ENCODE data around the gene HCN2. TPM values are rescaled to one million over a fixed set of nuclear protein-coding genes. Genes with fewer than 3 reads are reported as not detected.
A peak's percentile ranks its signal among the peaks of the same experiment; 100 is the strongest.

The HCN2 gene
- polyA plus RNA-seq, 4 donors = 0.19 to 0.74 (median 0.38) TPM

DNA sequence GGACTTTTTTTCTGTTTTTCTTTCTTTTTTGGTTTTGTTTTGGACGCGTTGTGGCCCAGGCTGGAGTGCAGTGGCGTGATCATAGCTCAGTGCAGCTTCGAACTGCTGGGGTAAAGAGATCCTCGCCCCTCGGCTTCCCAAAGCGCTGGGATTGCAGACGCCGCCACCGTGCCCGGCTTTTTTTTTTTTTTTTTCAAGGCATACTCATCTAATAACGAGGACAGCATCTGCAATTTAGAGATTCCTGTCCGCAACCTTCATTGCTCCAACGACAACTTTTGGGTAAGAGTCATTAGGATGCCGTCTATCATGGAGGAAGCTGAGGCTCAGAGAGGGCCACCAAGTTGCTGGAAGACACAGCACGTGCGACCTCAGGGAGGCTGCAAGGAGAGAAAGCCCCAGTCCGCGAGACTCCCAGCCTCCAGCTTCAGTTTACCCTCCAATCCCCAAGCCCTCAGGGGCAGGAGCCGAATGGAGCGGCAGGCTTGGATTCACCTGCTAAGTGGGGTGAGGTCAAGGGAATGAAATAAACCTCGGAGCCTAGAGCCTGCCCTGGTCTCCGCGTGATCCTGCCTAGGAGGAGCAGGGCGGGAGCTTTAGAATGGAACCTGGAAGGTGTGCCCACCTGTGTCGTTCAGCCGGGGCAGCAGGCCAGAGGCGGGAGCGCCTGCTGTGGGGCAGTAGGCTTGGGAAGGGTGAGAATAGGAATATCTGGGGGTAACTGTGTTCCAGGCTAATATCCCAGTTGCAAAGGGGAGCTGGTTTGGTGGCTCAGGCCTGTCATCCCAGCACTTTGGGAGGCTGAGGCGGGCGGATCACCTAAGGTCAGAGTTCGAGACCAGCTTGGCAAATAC lies 44.3 kb downstream of the HCN2 start:
- no peak for DNase-seq (ENCODE audit: low read depth in 4 of 4, low spot score in 3 of 4)

DNA sequence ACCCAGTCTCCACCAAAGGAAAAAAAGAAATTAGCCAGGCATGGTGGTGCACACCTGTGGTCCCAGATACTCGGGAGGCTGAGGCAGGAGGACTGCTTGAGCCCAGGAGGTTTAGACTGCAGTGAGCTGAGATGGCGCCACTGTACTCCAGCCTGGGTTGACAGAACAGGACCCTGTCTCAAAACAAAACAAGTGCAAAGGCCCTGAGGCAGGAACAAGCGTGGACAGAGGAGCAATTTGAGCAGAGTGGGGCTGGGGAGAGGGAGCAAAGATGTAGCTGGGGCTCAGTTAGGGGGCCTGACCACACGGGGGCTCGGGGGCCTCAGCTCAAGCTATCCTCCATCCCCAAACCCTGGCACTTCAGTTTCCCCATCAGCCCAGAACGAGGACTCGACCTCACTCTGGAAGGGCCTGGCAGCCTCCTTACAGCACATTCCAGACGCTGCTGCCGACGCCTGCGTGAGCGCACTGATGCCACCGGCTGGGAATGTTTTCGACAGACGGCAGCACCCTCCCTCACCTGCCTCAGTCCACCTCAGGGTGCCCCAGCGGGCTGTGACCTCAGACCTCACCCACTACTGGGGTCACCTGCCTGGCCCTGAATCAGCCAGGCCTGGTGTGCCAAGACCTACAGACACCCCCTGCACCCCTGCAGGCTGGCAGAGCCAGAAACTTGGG lies 45.4 kb downstream of the HCN2 start:
- DNase-seq (ENCODE audit: low read depth in 4 of 4, low spot score in 3 of 4) = no peak

DNA sequence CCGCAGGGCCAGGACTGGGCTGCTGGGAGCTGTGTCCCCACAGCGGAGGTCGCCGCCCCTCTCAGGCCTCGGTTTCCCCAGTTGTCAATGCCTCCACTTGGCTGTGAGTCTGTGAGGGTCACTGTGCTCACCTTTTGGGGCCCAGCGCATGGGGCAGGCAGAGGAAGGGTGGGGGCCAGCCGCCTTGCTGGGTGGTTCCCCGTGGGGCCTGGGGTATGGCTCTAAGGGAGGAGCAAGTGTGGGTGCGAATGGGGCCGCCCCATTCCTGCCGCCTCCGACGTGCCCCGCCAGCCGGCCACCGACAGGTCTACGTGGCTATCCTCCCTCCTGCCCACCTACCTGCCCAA lies 49.2 kb downstream of the HCN2 start:
- no peak for DNase-seq (ENCODE audit: low read depth in 4 of 4, low spot score in 3 of 4)

DNA sequence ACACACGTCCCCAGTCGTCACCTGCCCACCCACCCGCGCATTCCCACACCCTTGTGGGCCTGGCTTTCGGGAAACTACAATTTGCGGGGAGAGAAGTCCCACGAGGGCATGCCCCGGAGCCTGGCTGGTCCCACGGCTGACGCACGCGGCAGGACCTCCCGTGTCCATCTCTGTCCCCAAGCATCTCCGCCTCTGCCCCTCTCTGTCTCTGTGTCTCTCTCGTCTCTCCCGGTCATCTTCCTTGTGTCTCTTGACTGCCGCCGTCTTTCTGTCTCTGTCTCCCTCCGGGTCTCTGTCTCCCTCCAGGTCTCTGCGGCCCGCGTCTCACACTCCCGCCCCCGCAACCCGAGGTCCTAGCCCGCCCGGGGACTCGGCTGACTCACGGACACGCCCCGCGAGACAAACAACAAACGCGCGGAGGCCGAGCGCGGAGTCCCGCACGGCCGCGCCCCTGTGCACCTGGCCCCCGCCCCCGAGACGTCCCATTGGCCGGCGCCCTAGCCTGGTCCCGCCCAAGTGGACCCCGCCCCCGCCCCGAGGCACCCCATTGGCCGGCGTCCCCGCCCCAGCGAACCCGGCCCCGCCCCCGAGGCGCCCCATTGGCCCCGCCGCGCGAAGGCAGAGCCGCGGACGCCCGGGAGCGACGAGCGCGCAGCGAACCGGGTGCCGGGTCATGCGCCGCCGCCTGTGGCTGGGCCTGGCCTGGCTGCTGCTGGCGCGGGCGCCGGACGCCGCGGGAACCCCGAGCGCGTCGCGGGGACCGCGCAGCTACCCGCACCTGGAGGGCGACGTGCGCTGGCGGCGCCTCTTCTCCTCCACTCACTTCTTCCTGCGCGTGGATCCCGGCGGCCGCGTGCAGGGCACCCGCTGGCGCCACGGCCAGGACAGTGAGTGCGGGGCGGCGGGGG lies 49.8 kb downstream of the HCN2 start, which contains the start of gene FGF22:
Gene FGF22, plus strand, starts transcription at position 627 of the 908 bp plus-strand sequence. Its CDS starts 47 bp downstream, at position 674.
- peak in 3 of 4 donors; percentile 67 to 79 (median 71) for DNase-seq (ENCODE audit: low read depth in 4 of 4, low spot score in 3 of 4)

DNA sequence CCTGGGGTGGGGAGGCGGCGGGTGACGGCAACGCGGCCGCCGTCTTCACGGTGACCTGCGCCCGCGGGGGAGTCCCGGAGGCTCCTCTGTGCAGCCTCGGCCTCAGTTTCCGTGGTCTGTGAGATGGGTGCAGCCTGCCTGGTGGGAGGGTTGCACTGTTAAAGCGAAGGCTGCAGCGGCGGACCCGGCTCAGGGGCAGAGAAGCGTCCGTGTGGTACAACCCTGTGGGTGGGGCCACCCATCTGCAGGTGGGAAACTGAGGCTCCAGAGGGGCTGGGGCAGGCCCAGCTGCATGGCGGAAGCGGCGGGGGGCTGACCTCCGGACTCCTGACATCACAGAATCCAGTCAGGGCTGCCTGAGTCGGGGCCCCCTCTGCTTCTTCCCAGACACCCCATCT lies 50.5 kb downstream of the HCN2 start:
- DNase-seq (ENCODE audit: low read depth in 4 of 4, low spot score in 3 of 4) = no peak

DNA sequence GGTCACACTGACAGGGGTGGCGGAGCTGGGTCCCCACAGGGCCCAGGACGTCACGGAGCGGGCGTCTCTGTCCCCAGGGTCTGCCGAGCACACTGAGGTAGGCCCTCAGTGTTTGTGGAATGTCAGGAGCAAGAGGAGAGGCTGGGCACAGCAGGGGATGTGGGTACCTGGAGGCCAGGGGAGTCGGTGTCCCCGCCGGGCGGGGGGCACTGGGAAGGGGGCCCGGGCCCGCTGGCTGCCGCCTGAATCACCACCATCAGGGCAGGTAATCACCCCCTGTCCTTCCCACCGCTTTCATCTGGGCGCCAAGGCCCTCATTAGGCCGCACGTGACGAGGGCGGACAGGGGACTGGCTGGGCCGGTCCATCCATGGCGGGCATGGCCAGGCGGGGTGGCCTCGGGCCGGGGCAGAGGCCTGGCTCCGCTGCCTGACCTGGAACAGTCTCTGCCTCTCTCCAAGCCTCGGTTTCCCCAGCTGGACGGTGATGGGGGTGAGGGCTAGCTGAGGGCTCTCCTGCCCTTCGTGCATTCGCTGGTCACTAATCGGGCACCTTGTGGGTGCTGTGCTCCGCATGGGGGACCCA lies 51.0 kb downstream of the HCN2 start:
- no peak for DNase-seq (ENCODE audit: low read depth in 4 of 4, low spot score in 3 of 4)

DNA sequence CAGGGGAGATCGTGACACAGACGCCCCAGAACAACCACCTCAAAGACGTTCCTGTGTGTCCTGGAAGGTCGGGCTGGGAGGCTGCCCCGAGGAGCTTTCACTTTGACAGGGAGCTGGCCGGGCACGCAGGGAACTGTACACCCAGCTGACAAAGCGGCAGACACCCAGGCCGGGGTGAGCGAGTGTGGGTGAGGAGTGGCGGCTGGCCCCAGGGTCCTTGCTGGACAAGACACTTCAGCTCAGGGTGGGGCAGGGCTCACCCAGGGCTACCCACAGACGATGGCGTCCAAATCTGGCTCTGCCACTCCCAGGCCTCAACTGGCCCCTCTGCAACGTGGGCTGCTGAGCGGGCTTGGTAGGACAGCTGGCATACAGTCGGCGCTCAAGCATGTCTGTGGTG lies 52.0 kb downstream of the HCN2 start:
- no peak for DNase-seq (ENCODE audit: low read depth in 4 of 4, low spot score in 3 of 4)

DNA sequence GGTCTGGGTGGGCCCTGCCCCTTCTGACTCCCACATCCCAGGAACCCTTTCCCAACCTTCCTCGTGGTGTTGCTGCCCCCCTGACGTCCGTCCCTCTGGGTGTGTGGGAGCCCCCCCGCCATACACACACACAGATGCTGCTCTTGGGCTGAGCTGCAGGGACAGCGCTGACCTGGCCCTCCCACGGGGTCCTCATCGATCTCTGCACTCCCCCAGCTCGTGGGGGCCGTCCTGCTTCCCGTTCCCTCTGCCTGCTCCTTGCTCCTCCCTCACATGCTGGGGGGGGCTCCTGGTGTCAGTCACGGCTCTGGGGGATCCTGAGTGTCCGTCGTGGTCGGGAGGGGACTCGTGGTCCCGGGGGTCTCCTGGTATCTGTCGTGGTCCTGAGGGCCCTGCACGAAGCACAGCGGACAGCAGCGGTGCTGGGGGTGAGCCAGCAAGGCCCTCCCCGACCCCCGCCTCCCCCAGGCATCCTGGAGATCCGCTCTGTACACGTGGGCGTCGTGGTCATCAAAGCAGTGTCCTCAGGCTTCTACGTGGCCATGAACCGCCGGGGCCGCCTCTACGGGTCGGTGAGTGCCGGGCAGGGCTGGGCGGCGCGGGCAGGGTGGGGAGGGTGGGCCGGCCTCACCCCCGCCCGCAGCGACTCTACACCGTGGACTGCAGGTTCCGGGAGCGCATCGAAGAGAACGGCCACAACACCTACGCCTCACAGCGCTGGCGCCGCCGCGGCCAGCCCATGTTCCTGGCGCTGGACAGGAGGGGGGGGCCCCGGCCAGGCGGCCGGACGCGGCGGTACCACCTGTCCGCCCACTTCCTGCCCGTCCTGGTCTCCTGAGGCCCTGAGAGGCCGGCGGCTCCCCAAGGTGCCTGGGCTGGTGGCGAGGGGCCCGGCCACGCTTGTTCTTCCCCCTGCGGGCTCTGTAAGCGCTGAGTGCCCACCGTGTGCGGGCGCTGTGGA lies 53.4 kb downstream of the HCN2 start:
- DNase-seq (ENCODE audit: low read depth in 4 of 4, low spot score in 3 of 4) = no peak

DNA sequence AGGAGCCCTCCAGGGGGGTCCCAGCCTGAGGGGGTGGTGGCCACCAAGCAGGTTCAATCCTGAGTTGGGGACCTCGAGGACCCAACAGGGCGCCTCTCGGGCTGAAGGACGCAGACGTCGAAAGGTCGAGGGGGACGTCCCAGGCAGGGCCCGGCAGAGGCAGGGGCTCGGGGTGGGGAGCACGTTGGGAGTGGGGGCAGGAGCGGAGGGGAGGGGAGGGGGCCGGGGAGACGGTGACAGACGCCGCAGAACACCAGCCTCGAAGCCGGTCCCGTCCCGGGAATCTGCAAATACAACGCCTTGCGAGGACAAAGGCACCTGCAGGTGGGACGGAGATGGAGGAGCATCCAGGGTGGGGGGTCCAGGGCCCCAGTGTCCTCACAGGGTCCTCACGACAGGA lies 54.1 kb downstream of the HCN2 start:
- no peak for DNase-seq (ENCODE audit: low read depth in 4 of 4, low spot score in 3 of 4)

DNA sequence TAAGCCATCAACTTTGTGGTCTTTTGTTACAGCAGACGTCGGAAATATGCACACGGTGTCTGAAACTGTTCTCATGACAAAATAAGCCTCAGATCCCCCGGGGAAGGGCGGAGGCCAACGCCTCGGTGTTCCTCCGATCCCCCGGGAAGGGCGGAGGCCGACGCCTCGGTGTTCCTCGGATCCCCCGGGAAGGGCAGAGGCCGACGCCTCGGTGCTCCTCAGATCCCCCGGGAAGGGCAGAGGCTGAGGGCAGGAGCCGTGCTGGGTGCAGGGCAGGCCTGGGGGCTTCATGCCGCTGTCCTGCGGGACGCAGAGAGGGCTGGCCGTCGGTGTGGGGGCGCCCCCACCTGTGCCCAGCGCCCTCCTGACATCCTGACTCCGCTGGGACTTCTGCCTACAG lies 54.7 kb downstream of the HCN2 start:
- no peak for DNase-seq (ENCODE audit: low read depth in 4 of 4, low spot score in 3 of 4)

DNA sequence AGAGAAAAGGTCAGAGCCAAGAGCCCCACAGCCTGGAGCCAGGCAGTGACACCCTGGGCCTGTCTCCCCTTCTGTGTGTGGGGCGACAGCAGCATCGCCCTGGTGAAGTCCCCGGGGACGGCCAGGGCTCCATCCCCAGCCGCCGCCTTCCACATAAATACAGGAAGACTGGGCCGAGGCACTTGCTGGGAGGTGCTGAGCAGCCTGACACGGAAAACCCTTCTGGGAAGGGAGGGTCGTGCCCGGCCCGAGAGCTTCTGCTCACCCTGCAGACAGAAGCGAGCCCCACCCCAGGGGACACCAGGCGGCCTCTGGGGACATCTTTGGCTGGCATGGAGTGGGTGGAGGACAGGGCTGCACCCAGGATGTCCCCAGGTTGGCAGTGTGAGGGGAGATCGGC lies 55.1 kb downstream of the HCN2 start:
- DNase-seq (ENCODE audit: low read depth in 4 of 4, low spot score in 3 of 4) = no peak

DNA sequence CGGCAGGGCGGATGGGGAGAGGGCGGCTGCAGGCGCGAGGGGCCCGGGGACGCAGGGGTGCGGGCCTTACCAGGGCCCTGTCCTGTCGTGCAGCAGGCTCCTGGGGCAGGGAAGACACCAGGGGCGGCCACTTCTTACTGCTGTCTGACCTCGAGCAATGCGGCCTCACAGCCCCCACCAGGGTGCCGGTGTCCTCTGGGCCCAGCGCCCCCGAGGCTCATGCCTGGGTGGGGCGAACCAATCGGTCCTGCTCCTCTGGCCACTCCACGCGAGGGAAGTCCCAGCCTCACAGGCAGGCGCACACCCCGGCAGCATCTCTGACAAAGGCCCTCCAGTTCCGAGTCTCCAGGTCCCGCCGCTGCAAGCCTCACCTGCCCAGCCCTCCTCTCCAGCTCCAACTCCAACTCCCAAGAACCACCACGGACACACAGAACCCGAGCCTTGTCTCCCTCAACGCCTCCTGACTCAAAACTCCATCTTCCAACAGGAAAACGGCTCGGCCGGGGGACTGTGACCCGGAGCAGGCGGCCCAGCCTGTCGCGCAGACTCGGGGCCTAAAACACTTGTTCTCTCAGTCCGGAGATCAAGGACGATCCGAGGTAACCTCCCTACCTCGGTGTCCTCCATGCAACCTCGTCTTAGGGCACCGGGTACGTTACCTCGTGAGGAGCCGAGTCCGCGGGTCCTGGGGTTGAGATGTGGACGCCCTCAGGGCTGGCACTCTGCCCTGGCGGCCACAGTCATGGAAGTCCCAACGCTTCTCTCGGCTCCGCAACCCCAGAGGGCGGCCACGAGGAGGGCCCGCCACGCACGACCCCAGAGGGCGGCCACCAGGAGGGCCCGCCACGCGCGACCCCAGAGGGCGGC lies 56.5 kb downstream of the HCN2 start:
- DNase-seq (ENCODE audit: low read depth in 4 of 4, low spot score in 3 of 4) = no peak

DNA sequence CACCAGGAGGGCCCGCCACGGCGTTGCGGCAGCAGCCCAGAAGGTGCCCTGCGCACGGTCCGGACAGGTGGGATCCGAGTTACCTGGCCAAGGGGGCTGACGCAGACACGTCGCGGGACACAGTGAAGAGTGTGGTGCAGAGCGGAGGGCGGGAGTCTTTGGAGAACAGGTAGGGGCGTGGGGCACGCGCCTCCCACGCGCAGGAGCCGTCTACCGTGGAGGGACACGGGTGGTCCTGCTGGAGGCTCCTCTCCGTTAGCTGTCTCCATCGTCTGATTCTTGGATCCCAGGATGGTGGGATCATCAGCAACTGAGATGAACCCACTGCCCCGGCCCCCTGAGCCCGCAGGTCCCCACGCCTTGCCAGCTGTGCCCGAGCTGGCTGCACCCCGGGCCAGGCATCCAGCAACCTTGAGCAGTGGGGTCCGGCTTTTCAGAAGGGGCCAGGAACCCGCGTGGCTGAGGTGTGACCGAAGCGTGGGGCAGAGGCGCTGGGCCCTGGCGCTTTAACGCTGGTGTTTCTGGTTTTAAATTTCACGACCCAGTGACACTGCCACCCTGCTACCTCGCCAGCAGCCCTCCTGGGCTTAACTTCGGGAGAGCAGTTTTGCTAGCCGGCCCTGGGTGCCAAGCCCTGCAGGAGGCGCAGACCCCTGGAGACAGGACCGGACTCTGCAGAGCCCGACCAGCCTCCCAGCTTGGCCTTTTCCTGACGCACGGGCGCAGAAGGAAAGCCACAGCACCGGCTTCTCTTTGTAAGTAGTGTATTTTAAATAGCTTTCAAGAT lies 57.3 kb downstream of the HCN2 start:
- no peak for DNase-seq (ENCODE audit: low read depth in 4 of 4, low spot score in 3 of 4)

DNA sequence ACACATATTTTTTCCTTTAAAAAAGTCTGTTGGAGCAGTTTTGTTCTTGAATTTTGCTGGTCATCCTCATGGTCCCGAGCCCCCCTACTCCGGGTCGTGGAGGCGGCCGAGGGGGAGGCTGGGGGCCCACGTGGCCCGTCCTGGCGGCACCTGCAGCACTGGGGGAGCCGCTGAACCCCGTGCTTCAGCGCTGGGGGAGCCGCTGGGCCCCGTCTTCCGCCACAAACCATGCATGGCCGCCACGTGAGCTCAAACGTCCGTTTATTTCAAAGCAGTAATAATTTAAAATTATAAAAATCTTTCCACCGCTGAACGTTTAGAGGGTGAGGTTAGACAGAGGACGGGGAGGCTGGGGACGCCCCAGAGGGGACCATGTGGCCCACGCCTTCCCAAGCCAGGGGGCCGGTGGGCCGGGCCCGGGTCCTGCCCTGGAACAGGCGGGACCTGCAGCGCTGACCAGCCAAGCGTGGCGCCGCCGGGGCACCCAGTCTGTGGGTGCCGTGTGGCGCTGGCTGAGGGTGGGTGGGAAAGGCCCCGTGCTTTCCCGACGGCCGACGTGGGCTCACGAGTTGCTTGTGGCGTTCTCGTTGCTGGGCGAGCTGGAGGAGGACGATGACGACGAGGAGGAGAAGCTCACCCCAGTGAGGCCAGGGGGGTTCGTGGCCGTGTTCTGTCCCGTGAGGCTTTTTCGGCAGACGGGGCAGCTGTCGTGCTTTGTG lies 58.0 kb downstream of the HCN2 start:
- DNase-seq (ENCODE audit: low read depth in 4 of 4, low spot score in 3 of 4) = no peak

DNA sequence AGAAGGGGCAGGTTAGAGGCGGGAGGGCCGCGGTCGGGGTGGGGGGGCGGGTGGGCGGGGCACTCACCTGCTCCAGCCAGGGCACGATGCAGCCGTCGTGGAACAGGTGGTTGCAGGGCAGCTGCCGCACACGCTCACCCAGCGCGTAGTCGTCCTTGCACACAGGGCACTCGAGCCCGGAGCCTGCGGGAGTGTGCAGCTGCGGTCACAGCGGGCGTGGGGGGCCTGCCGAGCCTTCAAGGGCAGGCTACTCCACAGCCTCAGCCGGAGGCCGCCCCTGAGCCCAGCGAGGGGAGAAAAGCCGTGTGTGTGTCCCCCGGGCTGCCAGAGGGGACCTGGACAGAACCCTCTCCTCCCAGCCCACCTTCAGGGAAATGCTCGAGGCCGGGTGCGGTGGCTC lies 58.6 kb downstream of the HCN2 start:
- no peak for DNase-seq (ENCODE audit: low read depth in 4 of 4, low spot score in 3 of 4)

DNA sequence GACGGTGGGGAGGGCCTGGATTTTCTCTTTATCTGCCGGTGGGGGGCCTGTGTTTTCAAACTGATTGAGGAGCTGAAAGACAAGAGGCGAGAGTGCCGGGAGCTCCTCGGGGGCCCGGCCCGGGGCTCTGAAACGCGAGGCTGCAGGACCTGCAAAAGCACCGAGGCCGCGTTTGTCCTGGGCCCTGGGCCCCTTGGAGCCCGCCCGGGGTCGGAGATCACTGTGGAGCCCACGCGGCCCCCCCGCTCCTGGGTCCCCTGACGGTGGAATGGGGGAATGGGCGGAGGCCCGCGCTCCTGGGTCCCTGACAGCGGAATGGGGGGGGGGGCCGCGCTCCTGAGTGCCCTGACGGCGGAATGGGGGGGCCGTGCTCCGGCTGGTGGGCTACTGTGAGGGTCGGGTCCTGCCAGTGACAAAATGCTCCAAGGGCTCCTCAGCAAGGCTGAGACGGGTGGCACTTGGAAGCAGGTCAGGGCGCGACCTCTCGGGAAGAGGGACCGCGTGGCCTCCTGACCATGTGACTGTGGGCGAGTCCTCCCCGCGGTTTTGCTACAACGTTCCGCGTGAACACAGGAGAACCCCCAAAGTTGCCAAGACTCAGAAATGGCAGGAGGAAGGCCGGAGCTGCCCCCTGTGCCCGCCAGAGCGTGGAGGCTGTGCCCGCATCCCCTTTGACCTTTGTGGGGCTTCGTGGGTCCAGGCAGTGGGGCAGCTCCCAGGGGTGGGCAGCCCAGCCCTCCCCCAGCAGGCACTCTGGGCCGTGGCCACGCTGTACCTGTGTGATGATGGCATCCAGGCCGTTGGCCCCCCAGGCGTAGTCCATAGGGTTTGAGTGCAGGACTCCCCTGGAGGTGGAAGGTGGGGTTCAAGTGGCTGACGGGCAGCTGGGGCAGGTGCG lies 59.5 kb downstream of the HCN2 start:
- DNase-seq (ENCODE audit: low read depth in 4 of 4, low spot score in 3 of 4) = no peak

All from left renal pelvis (tissue), 4 donors.